ENCODE results near the gene RNF183. TPM values are rescaled to one million over a fixed set of nuclear protein-coding genes. Genes with fewer than 3 reads are reported as not detected.
A peak's percentile ranks its signal among the peaks of the same experiment; 100 is the strongest.

RNF183 gene
- total and polyA plus RNA-seq, 9 of the 15 experiments (the other 6 are each of a cell fraction or from before 2014, with no cell fraction given), result 0.04 to 2.0 (median 0.16) TPM; not detected in 5

- CTCF ChIA-PET (ENCODE audit: low intra/inter-chr PET ratio), result no interaction called here
- no peak for ATAC-seq
- no peak for FAIRE-seq
These were observed 52.4 kb downstream of the RNF183 start for GRCh38 chr9:113250807-113251206.

More at GRCh38 chr9:113250807-113251206, 52.4 kb downstream of the RNF183 start:
- H3K9me3 ChIP-seq (replicated peaks; ENCODE audit: control insufficient read depth, insufficient read depth, low read depth, low read length), result no peaks in the 10 kb centered on the region
- POLR2A ChIA-PET, result no interaction called here
- intact Hi-C loops (cut with micrococcal nuclease), result no loop called here
- H3K9ac ChIP-seq (ENCODE audit: insufficient read depth in 1 of 2, low read depth in 2 of 2, low read length in 2 of 2), result no peak overlapping the region
- no peak for TF ChIP-seq ATF7 (IDR thresholded peaks at IDR 0.05)
- peak; percentile 97 for TF ChIP-seq ZNF766 (CRISPR knock-in tag; conservative IDR thresholded peaks at IDR 0.05)
- no peak for TF ChIP-seq NR1H2 (CRISPR knock-in tag; IDR thresholded peaks at IDR 0.05)
- TF ChIP-seq DEAF1 (CRISPR knock-in tag; IDR thresholded peaks at IDR 0.05), result no peak
- H3K4me2 ChIP-seq (ENCODE audit: insufficient read depth, low read length), result no peak overlapping the region
- no peak for DNase-seq (ENCODE audit: extremely low read depth in 1 of 4, low spot score in 3 of 4)
- WGBS (ENCODE audit: insufficient coverage, low coverage, missing lambda C conversion rate), result 44% methylated on average over 2 of the region's 2 CpGs
- BruUV-seq (replicated peaks), result no TSS peak
- H3K4me3 ChIP-seq, result no peak overlapping the region
- H3K27ac ChIP-seq (ENCODE audit: extremely low read depth, low read depth, low read length), result no peak overlapping the region
- peaks cover 0 to 3% of the 10 kb centered on the region in 2 experiments; a peak in 2 of 5 replicates for H3K4me1 ChIP-seq (replicated peaks in 1 of 2; ENCODE audit: control insufficient read depth in 2 of 2, insufficient read depth in 2 of 2, low read length in 2 of 2)
- H3K79me2 ChIP-seq (ENCODE audit: control insufficient read depth, insufficient read depth, low read length), result peaks cover 5% of the 10 kb centered on the region; the same call in 1 of the 3 replicates
- H3K9me1 ChIP-seq (ENCODE audit: control insufficient read depth, insufficient read depth, low read length), result no peaks in the 10 kb centered on the region
- H3K27me3 ChIP-seq (ENCODE audit: control insufficient read depth in 2 of 2, insufficient read depth in 2 of 2, low read length in 2 of 2), result no peaks in the 10 kb centered on the region
- H3K36me3 ChIP-seq (ENCODE audit: control insufficient read depth, insufficient read depth, low read length), result no peaks in the 10 kb centered on the region; the same call in 2 of the 3 replicates
- in situ Hi-C loops (cut with MboI), result no loop called here
- H4K20me1 ChIP-seq (replicated peaks; ENCODE audit: control insufficient read depth, insufficient read depth, low read length), result no peaks in the 10 kb centered on the region
- H2AFZ ChIP-seq (ENCODE audit: low read depth, low read length), result no peak overlapping the region
